HG02884 (cell line): Measurements from ENCODE around the gene MRPL55.

Experiments used
- ATAC-seq: cut with Tn5 transposase; IDR thresholded peaks from one replicate; pipeline ENCODE4 v1.9.1; 2021; ENCODE audit warnings: mild to moderate bottlenecking, moderate library complexity; ENCODE audit not compliant: unreplicated experiment

MRPL55 gene

GRCh38 chr1:228102791-228103620, 6.1 kb downstream of the MRPL55 start, which contains the start of gene C1orf35:
Gene C1orf35, minus strand, starts transcription at chr1:228103325. Its CDS starts 98 bp downstream, at chr1:228103227.
- ATAC-seq: peak; percentile 68

GRCh38 chr1:228101994-228102790, 6.9 kb downstream of the MRPL55 start:
- ATAC-seq: peak; percentile 24

GRCh38 chr1:228101614-228101993, 7.5 kb downstream of the MRPL55 start:
- no peak for ATAC-seq

GRCh38 chr1:228100822-228101613, 8.1 kb downstream of the MRPL55 start:
- no peak for ATAC-seq

- no peak for ATAC-seq
Observed at GRCh38 chr1:228099331-228099732, 9.8 kb downstream of the MRPL55 start.

GRCh38 chr1:228098323-228098931, 10.7 kb downstream of the MRPL55 start:
- ATAC-seq: no peak

GRCh38 chr1:228097333-228098081, 11.6 kb downstream of the MRPL55 start:
- no peak for ATAC-seq

- no peak for ATAC-seq
Observed at GRCh38 chr1:228096416-228097332, 12.4 kb downstream of the MRPL55 start.

- no peak for ATAC-seq
Observed at GRCh38 chr1:228095938-228096337, 13.2 kb downstream of the MRPL55 start.

GRCh38 chr1:228095161-228095560, 13.9 kb downstream of the MRPL55 start:
- no peak for ATAC-seq

- no peak for ATAC-seq
Observed at GRCh38 chr1:228094432-228095016, 14.6 kb downstream of the MRPL55 start.

GRCh38 chr1:228093050-228093906, 15.8 kb downstream of the MRPL55 start:
- ATAC-seq: no peak

- no peak for ATAC-seq
Observed at GRCh38 chr1:228092342-228093049, 16.6 kb downstream of the MRPL55 start.

GRCh38 chr1:228091084-228091483, 18.0 kb downstream of the MRPL55 start:
- no peak for ATAC-seq

GRCh38 chr1:228090613-228091081, 18.5 kb downstream of the MRPL55 start:
- ATAC-seq: no peak

GRCh38 chr1:228089519-228090380, 19.3 kb downstream of the MRPL55 start:
- peak; percentile 44 for ATAC-seq
